GM23338 (cell line): ENCODE data around the gene KIAA1217. TPM values are rescaled to one million over a fixed set of nuclear protein-coding genes. Genes with fewer than 3 reads are reported as not detected.

Experiments
- ATAC-seq: fragments of 200-7000 bp; cut with Tn5 transposase; 3 replicates; pipeline ENCODE4 v1.9.1; 2020
- DNase-seq: peaks from one replicate; pipeline ENCODE4 v3.0.0-alpha.2; 2015; ENCODE audit warnings: low spot score
- H2AFZ ChIP-seq: fragments of 200-600 bp; sonication (generic); 2 replicates; pipeline ENCODE4 v1.8.0; 2016; ENCODE audit warnings: antibody characterized with exemption, mild to moderate bottlenecking, moderate library complexity
- H3F3A ChIP-seq: fragments of 200-600 bp; sonication (generic); replicated peaks from 2 replicates; pipeline ENCODE4 v1.8.0; 2017; ENCODE audit warnings: antibody characterized with exemption, mixed run types, low read depth
- H3K27ac ChIP-seq: fragments of 200-600 bp; sonication (generic); 2 replicates; pipeline ENCODE4 v1.6.1; 2016; ENCODE audit warnings: low read depth
- H3K27me3 ChIP-seq: fragments of 200-600 bp; sonication (generic); 2 replicates; pipeline ENCODE4 v1.8.0; 2016; ENCODE audit warnings: mild to moderate bottlenecking, mixed run types, moderate library complexity; ENCODE audit not compliant: insufficient read depth
- H3K36me3 ChIP-seq: fragments of 200-600 bp; sonication (generic); 2 replicates; pipeline ENCODE4 v1.8.0; 2016; ENCODE audit warnings: mild to moderate bottlenecking; ENCODE audit not compliant: insufficient read depth
- H3K4me1 ChIP-seq: fragments of 200-600 bp; sonication (generic); 2 replicates; pipeline ENCODE4 v1.8.0; 2016; ENCODE audit warnings: mild to moderate bottlenecking, moderate library complexity; ENCODE audit not compliant: insufficient read depth
- H3K4me2 ChIP-seq: fragments of 200-600 bp; sonication (generic); 2 replicates; pipeline ENCODE4 v1.7.1; 2017; ENCODE audit warnings: mixed run types
- H3K4me3 ChIP-seq: fragments of 200-600 bp; sonication (generic); 2 replicates; pipeline ENCODE4 v1.6.1; 2016; ENCODE audit warnings: mixed run types
- H3K79me2 ChIP-seq: fragments of 200-600 bp; sonication (generic); replicated peaks from 2 replicates; pipeline ENCODE4 v1.8.0; 2017; ENCODE audit warnings: mild to moderate bottlenecking; ENCODE audit not compliant: insufficient read depth
- H3K9me2 ChIP-seq: fragments of 200-600 bp; sonication (generic); 2 replicates; pipeline ENCODE4 v1.8.0; 2017; ENCODE audit not compliant: insufficient read depth
- H4K20me1 ChIP-seq: fragments of 200-600 bp; sonication (generic); replicated peaks from 2 replicates; pipeline ENCODE4 v1.8.0; 2017; ENCODE audit warnings: mild to moderate bottlenecking; ENCODE audit not compliant: insufficient read depth
- H3K27ac Mint-ChIP-seq: 2 replicates; pipeline ENCODE4 v1.8.0; 2020; ENCODE audit warnings: inconsistent platforms, mild to moderate bottlenecking, moderate library complexity, mixed read lengths
- H3K27me3 Mint-ChIP-seq: 3 replicates; pipeline ENCODE4 v1.8.0; 2022; ENCODE audit warnings: low read depth, mild to moderate bottlenecking, moderate library complexity, mixed read lengths, inconsistent platforms; ENCODE audit not compliant: insufficient read depth, poor library complexity
- H3K36me3 Mint-ChIP-seq: 3 replicates; pipeline ENCODE4 v1.8.0; 2021; ENCODE audit warnings: low read depth, mild to moderate bottlenecking, inconsistent platforms, moderate library complexity, mixed read lengths
- H3K4me1 Mint-ChIP-seq: 3 replicates; pipeline ENCODE4 v1.8.0; 2020; ENCODE audit warnings: mild to moderate bottlenecking, inconsistent platforms, mixed read lengths
- H3K4me3 Mint-ChIP-seq: 3 replicates; pipeline ENCODE4 v1.8.0; 2021; ENCODE audit warnings: moderate library complexity, mild to moderate bottlenecking, inconsistent platforms, mixed read lengths
- H3K9me3 Mint-ChIP-seq: 3 replicates; pipeline ENCODE4 v1.8.0; 2020; ENCODE audit warnings: moderate library complexity, mild to moderate bottlenecking, inconsistent platforms, mixed read lengths
- CTCF ChIP-seq, 2 experiments: fragments of 200-600 bp in 1 of 2; sonication (generic) in 1 of 2; conservative IDR thresholded peaks; 2 replicates each; pipeline versions ENCODE4 v1.5.1 to v1.6.1; 2016 to 2017; ENCODE audit warnings: antibody characterized with exemption in 2 of 2, low read depth in 2 of 2, mild to moderate bottlenecking in 2 of 2, moderate library complexity in 1 of 2
- JUNB ChIP-seq: IDR thresholded peaks from one replicate; pipeline ENCODE4 v1.6.1; 2016; ENCODE audit warnings: antibody characterized with exemption; ENCODE audit not compliant: unreplicated experiment
- NANOG ChIP-seq: IDR thresholded peaks from 2 replicates; pipeline ENCODE4 v1.6.1; 2016; ENCODE audit warnings: antibody characterized with exemption, borderline replicate concordance
- POLR2AphosphoS5 ChIP-seq: IDR thresholded peaks from 2 replicates; pipeline ENCODE4 v1.6.1; 2016; ENCODE audit warnings: antibody characterized with exemption, low read depth
- ZNF114 ChIP-seq: fragments of 250-450 bp; sonication (Bioruptor Pico); IDR thresholded peaks from 2 replicates; pipeline ENCODE4 v1.5.0; 2020; ENCODE audit warnings: mild to moderate bottlenecking, moderate library complexity
- ZNF462 ChIP-seq: fragments of 250-450 bp; sonication (Bioruptor Pico); IDR thresholded peaks from 2 replicates; pipeline ENCODE4 v1.5.0; 2020; ENCODE audit warnings: mild to moderate bottlenecking, moderate library complexity
- polyA plus RNA-seq: library from polyadenylated mRNA; unstranded; fragments of >200 nt; fragmentation: Nextera tagmentation; extraction: Ambion mirVana; gene quantifications from 2 replicates; pipeline ENCODE4 v1.2.1, GENCODE V29; 2016
- total RNA-seq: library from RNA; depleted of rRNA; stranded (reverse); fragments of >200 nt; shearing (Covaris generic); gene quantifications from 2 replicates; pipeline ENCODE4 v1.2.3, GENCODE V29; 2014
- TF ChIP-seq, protein P1 (sequence below): IDR thresholded peaks from one replicate; pipeline ENCODE4 v1.6.1; 2018; ENCODE audit warnings: antibody characterized with exemption; ENCODE audit not compliant: unreplicated experiment

Gene KIAA1217
- total and polyA plus RNA-seq, 2 experiments from 2014 or later, result 6.4 to 9.1 TPM

- TF ChIP-seq ZNF462 (CRISPR knock-in tag) (no peak), JUNB (no peak), CTCF (conservative IDR thresholded peaks at IDR 0.05; ENCODE audit: low read depth in 2 of 2) (no peak), NANOG (no peak)
These were observed 14.4 kb downstream of the KIAA1217 start (continued) for GRCh38 chr10:24223341-24223740.

DNA sequence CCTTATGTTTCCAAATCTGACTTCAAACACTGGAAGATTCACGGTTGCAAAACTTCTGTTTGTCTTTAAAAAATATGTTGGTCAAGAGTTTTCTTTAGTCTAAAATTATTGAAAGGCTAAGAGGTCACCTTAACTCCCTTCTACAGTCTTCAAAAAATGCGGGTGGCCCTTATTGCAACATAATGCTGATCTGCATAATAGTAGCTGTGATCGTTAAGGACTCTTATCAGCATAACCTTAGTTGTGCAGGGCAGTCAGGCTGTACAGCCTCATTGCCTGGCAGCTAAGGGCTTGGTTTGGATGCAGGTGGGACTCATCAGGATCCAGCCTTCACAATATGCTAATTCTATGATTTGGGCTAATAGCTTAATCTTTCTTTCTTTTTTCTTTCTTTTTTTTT lies 15.0 kb downstream of the KIAA1217 start:
- no peak for ATAC-seq
- Histone ChIP-seq H3K36me3 (no peaks in the 10 kb centered on the region; the same call in 1 of the 2 replicates), H3K79me2 (no peaks in the 10 kb centered on the region), H4K20me1 (no peaks in the 10 kb centered on the region), H3K4me1 (no peaks in the 10 kb centered on the region; the same call in 1 of the 2 replicates), H3F3A (no peaks in the 10 kb centered on the region), H3K27ac (no peak overlapping the region), H3K27me3 (no peaks in the 10 kb centered on the region), H2AFZ (no peak overlapping the region), H3K4me3 (no peak overlapping the region), H3K9me2 (peaks cover 5% of the 10 kb centered on the region; the same call in 1 of the 2 replicates), H3K4me2 (no peak overlapping the region)
- Mint-ChIP-seq H3K27me3 (peaks cover 2% of the 10 kb centered on the region), H3K4me3 (no peak overlapping the region), H3K9me3 (no peaks in the 10 kb centered on the region), H3K4me1 (peaks cover 17% of the 10 kb centered on the region), H3K36me3 (peaks cover 52% of the 10 kb centered on the region), H3K27ac (no peak overlapping the region)
- DNase-seq, result no peak
- TF ChIP-seq, protein P1, sequence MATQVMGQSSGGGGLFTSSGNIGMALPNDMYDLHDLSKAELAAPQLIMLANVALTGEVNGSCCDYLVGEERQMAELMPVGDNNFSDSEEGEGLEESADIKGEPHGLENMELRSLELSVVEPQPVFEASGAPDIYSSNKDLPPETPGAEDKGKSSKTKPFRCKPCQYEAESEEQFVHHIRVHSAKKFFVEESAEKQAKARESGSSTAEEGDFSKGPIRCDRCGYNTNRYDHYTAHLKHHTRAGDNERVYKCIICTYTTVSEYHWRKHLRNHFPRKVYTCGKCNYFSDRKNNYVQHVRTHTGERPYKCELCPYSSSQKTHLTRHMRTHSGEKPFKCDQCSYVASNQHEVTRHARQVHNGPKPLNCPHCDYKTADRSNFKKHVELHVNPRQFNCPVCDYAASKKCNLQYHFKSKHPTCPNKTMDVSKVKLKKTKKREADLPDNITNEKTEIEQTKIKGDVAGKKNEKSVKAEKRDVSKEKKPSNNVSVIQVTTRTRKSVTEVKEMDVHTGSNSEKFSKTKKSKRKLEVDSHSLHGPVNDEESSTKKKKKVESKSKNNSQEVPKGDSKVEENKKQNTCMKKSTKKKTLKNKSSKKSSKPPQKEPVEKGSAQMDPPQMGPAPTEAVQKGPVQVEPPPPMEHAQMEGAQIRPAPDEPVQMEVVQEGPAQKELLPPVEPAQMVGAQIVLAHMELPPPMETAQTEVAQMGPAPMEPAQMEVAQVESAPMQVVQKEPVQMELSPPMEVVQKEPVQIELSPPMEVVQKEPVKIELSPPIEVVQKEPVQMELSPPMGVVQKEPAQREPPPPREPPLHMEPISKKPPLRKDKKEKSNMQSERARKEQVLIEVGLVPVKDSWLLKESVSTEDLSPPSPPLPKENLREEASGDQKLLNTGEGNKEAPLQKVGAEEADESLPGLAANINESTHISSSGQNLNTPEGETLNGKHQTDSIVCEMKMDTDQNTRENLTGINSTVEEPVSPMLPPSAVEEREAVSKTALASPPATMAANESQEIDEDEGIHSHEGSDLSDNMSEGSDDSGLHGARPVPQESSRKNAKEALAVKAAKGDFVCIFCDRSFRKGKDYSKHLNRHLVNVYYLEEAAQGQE, result no peak
- no peak for TF ChIP-seq POLR2AphosphoS5
- TF ChIP-seq JUNB, result no peak
- TF ChIP-seq ZNF114, result no peak
